NAMALWA (cell line): Measurements from ENCODE around the gene CLINT1.

Experiments
- DNase-seq: peaks from one replicate; pipeline ENCODE4 v3.0.0-alpha.2; 2015; ENCODE audit warnings: low spot score

The CLINT1 gene

DNA sequence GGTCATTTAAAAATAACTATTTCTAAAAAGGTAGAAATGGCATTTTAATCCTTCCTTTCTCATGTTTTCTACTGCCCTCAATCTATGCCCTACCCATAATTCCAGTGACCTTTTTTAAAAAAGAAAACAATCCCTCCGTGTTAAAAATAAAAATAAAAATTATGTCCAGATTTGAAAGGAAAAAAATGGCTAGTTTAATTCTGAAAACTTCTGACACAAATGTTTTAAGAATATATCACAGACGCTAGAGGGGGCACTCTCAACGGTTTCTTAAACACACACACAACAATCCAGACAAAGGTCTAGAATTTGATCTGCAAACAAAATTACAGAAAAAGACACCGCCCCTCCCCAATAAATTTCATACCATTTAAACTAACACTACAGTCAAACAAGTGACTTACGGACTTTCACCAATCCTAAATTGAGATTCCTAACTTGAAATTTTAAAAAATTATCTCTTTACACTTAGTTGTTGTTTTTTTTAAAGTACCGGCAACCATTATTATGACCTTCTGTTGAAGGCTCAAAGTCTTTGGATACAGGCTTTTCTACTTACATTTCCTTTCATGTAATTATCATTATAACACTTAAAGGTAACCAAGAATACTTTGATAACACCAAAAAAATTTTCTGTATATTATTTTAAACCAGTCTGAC lies 38.2 kb downstream of the CLINT1 start:
- peak; percentile 74 for DNase-seq

DNA sequence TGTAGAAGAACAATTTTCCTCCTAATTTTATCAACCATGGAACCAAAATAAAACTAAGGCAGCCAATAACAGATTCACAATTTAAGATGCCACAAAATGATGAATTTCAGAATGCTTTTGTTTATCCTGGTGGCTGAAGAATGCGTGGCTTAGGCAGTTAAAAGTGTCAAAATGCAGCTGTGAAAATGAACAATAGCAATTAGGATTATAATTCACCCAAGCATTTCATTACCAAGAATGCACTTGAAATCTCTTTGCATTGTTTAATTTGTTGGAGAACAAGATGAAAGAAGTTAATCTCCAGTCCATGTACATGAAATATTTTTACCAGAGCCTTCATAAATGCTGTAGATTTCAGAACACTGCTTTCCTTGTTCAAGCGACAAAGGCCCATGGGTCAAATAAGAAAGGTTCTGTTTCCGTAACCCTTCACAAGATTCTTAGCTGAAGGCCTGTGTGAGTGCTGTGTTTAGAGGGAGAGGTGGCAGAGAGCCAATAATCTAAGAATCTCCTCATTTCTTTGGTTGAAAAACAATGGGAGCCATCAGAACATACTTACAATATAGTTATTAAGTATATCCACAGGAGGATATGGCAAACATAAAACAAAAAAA lies 39.3 kb downstream of the CLINT1 start:
- DNase-seq: no peak

DNA sequence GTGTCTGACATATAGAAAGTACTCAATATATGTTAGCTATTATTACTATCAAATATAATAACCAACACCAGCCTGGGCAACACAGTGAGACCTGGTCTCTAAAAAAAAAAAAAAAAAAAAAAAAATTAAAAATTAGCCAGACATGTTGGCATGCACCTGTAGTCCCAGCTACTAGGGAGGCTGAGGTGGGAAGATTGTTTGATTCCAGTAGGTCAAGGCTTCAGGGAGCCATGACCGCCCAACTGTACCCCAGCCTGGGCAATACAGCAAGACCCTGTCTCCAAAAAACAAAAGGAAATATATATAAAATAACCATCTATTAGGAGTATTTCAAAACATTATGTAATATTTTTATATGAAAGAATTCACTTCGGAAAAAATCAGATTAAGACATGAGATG lies 40.6 kb downstream of the CLINT1 start:
- DNase-seq: no peak

DNA sequence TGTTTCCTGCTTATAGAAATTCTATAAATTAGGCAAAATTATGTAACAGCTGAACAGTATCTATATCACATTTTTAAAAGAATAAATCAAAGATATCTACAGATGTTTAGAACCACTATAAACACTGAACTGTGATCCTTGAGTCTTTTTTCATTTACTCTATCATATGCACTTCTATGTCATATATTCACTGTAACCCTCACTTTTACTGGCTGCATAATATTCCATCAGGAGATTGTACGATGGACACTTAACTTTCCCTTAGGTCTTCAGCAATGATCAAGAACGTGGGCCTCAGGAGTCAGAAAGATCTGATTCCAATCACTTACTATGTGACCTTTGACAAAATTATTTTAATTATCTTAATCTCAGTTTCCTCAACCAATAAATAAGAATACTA lies 41.0 kb downstream of the CLINT1 start:
- DNase-seq: no peak

DNA sequence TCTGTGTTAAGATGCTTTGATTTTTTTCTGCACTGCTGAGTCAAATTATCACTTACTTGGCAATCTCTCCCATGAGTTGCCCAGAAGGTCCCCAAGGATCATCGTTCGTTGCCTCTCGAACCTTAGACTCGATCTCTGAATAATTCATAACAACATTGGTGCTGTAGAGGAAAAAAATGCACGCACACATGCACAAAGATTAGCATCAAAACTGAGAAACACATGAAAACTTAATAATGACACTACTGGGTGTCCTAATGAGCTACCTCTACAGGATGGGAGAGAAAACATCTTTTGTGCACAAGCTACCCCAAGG lies 41.6 kb downstream of the CLINT1 start:
- no peak for DNase-seq

DNA sequence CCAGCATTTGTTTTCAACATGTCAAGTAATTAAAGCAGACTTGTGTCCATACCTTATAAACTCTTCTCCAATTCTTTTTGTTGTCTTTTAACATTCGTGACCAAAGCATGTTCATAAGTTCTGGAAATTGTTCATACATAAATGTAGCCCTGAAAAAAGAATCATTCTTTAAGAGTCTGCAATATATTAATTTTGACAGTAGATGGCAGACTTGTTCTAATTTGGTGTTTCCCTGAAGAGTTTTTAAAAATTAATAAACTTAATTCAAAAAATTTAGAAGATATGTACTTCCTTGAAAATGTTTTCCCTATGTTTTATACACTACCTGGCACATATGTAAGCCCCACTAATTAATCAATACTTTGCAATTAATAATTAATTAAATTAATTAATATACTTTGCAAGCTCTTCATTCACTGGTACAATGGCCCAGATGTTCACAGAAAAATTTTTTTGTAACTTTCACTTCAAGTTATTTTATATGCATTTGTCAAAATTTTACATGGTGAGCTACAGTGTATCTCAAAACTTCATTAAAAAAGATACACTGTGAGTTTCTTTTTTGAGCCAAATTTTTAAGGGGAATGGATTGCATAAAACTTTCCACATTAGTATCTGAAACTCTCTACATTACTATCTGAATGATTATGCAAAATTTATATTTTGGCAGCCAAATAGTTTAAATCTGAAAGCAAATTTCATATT lies 42.1 kb downstream of the CLINT1 start:
- DNase-seq: peak; percentile 64

DNA sequence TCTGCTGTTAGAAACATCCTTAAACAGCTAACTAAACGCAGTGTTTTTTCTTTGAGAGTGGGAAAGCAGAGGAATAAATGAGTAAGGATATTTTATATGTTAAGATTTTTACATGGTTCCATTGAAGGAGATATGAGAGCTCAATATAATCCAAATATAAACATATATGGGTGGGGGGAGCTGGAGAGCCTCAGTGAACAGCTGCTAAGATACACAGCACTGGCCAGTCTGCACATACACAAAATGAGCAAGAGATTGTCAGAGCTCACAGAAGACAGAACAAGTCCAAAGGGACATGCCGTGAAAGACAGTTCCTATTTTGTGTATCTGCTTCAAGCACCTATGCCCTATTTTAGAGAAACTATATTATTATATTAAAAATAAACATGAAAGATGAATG lies 46.9 kb downstream of the CLINT1 start:
- no peak for DNase-seq

DNA sequence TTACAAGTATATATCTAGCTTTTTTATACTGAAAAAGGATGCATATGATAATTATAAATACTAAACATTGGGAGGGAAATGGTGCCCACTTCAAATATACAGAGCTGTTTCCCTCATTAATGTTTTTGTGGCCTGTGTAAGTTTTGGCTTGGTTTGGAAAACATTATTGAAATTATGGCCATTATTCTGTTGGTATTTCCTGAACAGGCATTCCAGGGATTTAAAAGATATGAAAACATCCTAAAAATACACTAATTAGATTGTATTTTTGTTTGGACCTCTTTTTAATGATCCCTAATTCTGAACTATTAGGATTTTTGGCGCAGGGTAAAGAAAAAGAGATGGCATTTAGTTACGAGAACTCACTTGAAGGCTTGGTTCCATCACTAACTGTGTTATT lies 50.9 kb downstream of the CLINT1 start:
- no peak for DNase-seq

DNA sequence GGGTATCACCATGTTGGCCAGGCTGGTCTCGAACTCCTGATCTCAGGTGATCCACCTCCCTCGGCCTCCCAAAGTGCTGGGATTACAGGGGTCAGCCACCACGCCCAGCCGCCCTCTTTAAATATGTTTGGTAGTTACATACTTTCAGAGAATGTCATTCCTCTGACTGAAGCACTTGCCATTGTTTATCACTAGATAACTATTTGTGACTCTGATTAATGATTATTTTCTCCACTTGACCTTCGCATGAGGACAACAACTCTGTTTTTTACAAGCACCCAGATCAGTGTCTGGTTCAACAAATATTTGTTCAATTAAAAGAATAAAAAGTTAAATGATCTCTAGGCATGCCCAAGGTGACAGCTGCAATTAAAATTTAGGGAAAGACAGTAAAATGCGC lies 56.2 kb downstream of the CLINT1 start:
- no peak for DNase-seq

DNA sequence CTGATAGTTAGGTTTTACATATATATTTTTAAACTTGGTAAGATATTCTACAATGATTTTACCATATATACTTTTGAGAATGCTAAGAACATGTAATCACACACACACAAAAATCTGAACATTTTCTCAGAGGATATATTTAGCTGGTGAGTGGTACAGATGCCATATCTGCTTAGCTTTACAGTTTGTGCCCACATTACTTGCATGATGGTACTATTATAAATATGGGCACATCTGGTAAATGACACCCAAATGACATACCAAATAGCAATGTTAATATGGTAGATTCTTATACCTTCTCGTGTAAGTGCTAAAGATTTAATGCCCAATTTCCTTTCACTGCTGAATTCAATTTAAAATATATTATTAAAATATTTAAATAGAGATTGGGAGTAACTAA lies 58.8 kb downstream of the CLINT1 start:
- DNase-seq: no peak

DNA sequence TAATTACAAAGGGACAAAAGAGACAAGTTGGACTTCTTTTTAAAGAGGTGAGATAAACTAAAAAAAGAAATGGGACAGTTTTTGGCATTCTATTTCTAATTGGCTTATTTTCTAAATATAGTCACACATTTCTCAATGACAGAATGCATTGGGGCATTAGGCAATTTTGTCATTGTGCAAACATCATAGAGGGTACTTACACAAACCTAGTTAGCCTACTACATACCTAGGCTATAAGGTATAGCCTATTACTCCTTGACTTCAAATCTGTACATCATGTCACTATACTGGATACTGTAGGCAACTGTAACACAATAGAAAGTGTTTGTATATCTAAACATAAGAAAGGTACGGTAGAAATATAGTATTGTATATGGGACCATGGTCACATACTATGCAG lies 59.4 kb downstream of the CLINT1 start:
- no peak for DNase-seq

DNA sequence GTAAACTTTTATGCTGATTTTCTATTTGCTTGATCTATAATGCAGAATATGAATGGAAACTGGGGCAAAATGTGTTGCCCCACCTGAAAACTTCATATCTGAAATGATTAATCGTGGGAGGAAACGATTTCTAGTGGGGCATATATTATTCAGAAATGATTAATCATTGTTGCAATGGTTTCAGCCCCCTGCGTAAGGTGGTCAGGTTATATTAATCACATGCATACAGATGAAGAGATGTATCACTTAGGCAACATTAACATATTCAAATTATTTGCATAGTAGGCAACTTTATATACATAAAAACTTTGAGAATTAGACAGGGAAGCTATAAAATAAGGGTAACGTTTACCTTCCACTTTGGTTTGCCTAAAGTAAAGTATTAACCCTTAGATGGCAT lies 65.6 kb downstream of the CLINT1 start:
- no peak for DNase-seq

DNA sequence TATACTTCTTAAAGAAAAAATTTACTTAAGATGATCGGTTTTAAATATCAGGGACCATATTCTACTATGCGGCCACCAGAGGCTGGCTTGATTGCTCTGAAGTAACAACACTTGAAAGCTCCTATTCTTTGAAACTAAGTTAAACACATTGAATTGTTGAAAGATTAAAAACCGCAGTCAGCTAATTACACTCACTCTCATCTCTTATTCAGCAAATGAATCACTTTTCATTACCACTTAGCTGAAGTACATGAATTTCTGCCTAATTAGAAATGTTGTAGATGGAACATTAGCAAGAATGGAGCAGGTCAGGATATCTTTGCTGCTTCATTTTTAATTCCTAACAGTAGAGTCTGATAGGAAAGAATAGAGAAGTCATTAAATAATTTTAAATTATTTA lies 73.1 kb downstream of the CLINT1 start:
- no peak for DNase-seq

DNA sequence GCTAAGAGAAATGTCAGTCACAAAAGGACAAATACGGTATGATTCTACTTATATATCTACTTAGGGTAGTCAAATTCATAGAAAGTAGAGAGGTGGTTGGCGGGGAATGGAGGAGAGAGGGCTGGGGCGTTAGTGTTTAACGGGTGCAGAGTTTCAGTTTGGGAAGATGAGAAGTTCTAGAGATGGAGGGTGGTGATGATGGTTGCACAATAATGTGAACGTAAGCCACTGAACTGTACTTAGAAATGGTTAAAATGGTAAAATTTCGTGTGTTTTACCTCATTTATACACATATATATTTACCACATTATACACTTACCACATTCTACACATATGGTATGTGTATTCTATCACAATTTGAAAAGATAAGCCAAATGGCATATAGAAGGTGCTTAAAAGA lies 79.7 kb downstream of the CLINT1 start:
- DNase-seq: no peak

DNA sequence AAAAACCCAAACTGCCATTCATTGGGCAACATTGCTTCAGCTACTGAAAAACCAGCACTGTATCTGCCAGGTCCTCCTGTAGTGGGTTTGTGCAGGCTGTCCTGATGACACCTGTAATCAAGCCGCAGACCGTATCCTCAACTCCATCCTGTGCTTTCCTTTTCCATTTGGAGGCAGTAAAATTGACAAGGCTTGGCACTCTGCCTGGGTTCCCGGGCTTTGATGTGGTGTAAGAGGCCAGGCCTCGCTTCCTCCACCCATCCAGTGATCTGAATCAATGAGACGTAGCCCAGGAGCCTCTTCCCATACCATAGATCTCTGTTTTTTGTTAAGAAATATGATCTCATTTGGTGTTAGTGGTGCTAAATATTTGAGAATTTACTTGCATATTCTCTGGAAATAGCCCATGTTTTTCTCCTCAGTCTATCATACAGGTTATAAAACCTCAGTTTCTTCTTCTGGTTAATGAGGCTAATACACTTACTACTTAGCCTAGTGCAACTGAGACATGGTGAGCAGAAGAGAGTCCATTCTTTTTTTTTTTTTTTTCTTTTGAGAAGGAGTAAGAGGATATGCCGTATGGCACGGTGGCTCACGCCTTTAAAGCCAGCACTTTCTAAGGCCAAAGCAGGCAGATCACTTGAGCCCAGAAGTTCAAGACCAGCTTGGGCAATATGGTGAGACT lies 80.7 kb downstream of the CLINT1 start:
- no peak for DNase-seq

DNA sequence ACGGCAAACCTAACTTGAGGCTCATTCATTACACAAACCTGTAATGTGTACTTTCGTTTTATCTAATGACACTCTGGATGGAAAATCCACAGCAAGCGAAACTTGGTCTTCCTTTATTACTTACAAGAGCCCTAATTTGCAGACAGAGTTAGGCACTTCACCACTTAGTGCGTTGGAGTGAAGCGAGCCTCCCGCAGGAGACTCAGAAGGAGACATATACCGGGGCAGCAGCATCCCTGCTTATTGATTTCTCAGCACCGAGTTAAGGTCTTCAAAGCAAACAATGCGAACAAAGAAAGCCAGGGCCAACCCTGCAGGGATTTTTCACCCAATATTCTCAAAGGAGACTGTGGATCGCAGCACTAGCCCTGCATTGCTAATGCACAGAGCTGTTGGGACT lies 86.8 kb downstream of the CLINT1 start:
- DNase-seq: no peak

DNA sequence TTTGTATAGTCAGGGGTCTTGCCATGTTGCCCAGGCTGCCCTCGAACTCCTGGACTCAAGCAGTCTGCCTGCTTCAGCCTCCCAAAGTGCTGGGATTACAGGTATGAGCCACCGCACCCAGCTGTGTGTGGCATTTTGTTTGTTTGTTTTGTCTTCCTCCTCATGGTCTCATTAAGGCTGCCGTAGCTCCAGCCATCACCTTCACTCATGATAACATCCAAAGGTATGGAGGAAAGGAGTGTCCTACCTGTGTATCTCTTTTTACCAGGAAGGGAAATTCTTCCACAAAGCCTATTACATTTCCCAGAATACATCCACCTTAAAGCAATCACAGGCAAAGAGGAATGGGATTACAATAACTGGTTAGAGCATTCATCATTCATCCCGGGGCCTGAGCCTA lies 88.3 kb downstream of the CLINT1 start:
- DNase-seq: no peak

DNA sequence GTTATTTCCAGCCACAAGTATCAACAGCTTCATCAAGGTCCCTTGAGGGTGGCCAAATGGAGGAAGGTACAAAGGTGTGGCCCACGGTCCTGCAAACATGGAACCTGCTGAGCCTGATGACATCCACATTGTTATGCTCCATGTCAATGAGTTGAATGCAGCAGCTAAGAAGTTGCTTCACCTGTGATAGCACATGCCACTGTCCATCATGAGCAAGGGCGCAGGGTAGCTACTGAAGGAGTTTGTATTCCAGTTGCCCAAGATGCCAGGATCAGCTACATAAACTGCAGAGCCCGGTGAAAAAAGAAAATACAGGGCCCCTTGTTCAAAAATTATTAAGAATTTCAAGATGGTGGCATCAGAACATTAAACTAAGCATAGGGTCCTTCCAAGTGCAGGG lies 91.3 kb downstream of the CLINT1 start:
- no peak for DNase-seq

DNA sequence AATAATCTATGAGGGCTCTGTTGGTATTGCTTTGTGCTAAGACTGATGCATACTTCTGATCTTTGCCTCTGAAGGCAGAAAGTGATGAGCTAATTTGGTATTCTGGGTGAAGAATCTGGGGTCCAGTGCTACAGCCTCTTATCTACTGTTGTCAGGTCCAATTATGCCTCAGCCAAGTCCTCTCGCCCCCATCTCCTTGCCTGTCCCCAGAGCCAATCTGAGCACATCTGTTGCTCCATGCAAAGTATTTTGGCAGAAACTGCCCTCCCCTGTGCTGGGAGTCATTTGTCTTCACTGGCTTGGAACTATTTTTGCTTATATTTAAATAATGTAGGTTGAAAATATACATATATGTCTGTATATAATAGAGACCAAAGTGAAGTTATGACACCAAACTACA lies 92.0 kb downstream of the CLINT1 start:
- DNase-seq: no peak

DNA sequence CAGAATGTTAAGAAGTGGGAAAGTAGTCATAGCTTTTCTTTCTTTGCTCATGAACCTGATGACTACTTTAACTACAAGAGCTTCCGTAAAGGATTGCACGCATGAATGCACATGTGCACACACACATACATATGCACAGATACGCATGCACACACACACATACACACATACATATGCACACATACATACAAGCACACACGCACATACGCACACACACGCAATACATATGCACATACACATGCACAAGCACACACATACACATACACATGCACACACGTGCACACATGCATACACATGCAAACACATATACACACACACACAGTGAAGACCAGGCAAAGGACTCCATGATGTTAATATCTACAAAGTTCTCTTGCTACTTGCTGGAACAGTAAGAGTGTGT lies 92.5 kb downstream of the CLINT1 start:
- no peak for DNase-seq

DNA sequence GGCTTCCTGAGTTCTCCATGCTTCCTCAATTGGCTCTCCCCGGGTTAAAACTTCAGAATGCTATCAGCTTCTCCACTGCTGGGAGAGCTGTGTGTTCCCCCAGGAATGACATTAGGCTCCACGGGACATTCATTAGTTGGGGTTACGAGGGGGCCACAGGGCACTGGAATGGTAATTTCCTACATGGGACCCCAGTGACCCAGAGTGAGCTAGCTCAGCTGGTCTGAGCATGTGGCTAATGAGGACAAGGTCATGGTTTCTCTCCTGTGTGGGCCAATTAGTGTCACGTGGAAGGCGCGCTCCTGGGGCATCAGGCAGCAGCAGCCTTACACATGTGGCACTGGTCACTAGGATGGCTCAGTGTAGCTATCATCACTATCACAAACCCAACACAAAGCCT lies 94.4 kb downstream of the CLINT1 start:
- DNase-seq: no peak

DNA sequence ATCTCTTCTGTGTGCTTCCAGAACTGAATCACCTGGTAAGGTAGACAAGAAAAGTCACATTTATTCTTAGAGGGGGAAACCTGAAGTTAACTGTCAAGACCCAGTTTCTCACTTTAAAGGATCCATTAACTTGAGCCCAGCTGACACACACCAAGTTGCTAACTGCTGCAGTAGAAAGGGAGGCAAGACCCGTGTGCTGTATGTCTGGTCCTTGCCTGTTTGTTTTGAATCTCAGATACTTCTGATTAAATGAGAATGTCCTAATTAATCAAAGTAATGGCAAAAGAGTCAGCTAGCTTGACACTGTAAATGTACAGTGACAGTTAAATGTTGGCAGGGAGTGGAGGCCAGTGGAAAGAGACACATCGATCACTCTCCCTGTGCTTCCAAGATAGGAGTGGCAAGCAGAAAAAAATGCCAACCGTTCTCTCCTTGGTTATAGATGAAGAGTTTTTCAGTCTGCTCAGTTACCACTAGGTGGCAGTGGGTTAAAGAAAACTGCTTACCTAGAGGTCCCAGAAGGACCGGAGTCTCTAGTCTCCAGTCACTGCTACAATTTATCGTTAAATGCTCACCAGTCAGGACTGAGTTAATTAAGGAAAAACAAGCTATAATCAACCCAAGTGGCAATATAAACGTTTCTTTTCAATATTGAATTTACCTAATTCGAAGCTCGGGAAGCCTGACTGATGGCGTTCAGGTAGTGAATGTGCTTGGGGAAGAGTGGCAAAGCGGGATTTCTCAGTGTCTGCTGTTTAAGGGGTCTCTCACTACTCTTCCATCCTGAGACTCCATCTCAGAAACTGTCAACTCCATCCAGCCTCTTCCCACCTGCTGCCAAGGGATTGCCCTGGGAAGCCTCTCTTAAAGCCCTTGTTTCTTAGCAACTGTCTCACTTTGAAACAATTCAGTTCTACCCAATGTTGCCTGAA lies 97.0 kb downstream of the CLINT1 start:
- peak; percentile 83 for DNase-seq
